Cardiac fibroblast (primary cell): ENCODE measurements around the gene RNF180.

ENCODE experiments used
- DNase-seq, 2 donors: peaks; one replicate each; pipeline versions ENCODE4 v3.0.0 to v3.0.0-alpha.2; 2010; ENCODE audit warnings: low read depth in 2 of 2
- H3K4me3 ChIP-seq, 2 donors: replicated peaks in 1 of 2; 1 replicate in 1 of 2; 2 replicates in 1 of 2; pipeline ENCODE4 v1.5.1; 2011; ENCODE audit warnings: low read depth in 2 of 2, low read length in 2 of 2, mild to moderate bottlenecking in 2 of 2, moderate library complexity in 1 of 2
- TF ChIP-seq, protein P1 (sequence below): IDR thresholded peaks from one replicate; pipeline ENCODE4 v1.5.1; 2011; ENCODE audit warnings: low read depth, mild to moderate bottlenecking, low read length, inconsistent platforms

Gene RNF180

DNA sequence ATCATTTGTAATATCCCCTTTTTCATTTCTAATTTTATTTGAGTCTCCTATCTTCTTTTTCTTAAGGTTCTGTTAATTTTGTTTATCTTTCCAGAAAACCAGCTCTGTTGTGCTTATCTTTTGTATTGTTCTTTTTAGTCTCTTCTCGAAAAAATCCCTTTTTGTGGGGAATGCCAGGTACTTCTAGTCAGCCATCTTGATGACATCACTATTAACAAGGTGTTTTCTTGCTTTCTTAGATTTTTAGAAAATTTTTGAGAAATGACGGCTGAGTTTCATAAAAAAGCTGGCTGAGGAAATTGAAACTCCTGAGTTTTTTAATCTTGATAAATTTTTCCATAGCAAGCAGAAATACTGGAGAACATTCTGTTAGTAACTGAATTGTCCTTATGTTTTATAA is 10.7 kb downstream of the RNF180 start:
- TF ChIP-seq, protein P1, sequence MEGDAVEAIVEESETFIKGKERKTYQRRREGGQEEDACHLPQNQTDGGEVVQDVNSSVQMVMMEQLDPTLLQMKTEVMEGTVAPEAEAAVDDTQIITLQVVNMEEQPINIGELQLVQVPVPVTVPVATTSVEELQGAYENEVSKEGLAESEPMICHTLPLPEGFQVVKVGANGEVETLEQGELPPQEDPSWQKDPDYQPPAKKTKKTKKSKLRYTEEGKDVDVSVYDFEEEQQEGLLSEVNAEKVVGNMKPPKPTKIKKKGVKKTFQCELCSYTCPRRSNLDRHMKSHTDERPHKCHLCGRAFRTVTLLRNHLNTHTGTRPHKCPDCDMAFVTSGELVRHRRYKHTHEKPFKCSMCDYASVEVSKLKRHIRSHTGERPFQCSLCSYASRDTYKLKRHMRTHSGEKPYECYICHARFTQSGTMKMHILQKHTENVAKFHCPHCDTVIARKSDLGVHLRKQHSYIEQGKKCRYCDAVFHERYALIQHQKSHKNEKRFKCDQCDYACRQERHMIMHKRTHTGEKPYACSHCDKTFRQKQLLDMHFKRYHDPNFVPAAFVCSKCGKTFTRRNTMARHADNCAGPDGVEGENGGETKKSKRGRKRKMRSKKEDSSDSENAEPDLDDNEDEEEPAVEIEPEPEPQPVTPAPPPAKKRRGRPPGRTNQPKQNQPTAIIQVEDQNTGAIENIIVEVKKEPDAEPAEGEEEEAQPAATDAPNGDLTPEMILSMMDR = no peak
- H3K4me3 ChIP-seq = no peak overlapping the region
- DNase-seq = no peak

DNA sequence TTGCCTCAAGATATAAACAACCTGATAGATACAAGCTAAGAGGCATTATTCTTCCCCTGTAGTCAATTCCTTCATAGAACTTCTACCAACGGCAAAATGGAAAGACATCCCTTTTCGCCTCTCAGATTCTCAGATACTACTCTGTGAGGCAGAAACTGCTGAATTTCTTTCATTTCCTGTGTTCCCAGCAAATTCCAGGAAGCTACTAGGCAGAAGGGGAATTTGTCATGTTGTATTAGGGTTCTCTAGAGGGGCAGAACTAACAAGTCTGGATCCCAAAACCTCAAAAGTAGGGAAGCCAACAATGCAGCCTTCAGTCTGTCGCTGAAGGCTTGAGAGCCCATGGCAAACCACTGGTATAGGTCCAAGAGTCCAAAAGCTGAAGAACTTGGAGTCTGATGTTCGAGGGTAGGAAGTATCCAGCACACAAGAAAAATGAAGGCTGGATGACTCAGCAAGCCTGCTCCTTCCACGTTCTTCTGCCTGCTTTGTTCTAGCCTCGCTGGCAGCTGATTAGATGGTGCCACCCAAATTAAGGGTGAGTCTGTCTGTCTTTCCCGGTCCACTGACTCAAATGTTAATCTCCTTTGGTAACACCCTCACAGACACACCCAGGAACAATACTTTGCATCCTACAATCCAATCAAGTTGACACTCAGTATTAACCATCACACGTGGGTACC is 15.2 kb downstream of the RNF180 start:
- TF ChIP-seq, protein P1 = no peak
- H3K4me3 ChIP-seq = no peak overlapping the region
- peak; percentile 14 to 44 for DNase-seq

DNA sequence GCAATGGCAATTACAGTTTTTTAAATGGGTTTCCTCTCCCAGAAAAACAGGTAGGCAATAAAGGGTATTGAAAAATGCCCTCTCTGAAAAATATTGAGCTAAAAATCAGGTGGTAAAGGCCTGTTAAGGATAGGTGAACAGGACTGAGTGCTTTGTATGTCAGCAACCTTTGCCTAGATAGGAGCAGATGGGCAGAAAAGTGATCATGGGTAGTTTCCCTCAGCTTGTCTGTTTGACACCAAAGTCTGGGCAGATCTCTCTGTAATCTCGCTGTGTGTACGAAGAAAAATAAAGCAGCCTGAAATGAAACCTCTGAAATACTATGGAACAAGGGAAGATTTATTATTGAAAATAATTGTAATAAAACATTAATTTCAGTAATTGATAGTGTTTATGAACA is 15.8 kb downstream of the RNF180 start:
- no peak overlapping the region for H3K4me3 ChIP-seq
- TF ChIP-seq, protein P1 = no peak
- DNase-seq = no peak

DNA sequence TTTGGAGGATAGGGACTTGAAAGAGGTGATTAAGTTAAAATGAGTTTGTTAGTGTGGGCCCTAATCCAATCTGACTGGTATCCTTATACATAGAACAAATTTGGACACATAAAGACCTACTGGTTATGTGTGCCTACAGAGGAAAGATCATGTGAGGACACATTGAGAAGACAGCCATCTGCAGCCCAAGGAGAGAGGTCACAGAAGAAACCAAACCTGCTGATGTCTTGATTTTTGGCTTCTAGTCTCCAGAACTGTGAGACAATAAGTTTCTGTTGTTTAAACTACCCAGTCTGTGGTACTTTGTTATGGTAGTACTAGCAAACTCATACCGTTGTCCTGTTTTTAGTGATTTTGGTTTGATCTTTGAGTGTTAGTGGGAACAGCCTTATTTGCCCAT is 18.3 kb downstream of the RNF180 start:
- no peak overlapping the region for H3K4me3 ChIP-seq
- TF ChIP-seq, protein P1 = no peak
- DNase-seq = no peak

DNA sequence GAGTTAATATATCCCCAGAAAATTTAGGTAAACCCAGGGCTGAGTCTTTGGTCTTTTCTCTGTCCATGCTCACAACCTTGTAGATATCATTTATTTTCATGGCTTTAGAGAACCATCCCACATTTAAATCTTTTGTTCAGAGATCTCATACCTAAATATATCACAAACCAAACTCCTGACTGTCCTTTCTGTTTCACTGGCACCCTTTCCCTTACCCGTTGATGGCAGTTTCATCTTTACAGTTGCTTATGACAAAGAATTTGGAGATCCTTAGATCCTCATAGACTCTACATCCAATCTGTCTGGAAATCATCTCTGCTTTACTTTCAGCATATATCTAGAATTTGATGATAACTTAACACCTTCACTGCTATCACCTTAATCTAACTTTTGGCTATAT is 19.2 kb downstream of the RNF180 start:
- no peak overlapping the region for H3K4me3 ChIP-seq
- DNase-seq = no peak
- TF ChIP-seq, protein P1 = no peak

DNA sequence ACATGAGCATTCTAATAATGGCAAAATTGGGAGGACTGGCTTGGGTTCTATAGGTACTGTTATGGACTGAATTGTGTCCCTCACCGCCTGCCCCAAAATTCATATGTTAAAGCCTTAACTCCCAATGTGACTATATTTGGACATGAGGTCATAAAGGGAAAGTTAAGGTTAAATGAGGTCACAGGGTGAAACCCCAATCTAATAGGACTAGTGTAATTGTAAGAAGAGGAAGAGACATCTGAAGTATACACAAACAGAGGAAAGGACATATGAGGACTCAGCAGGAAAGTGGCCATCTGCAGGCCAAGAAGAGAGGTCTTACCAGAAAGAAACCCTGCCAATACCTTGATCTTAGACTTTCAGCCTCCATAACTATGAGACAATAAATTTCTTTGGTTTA is 23.1 kb downstream of the RNF180 start:
- TF ChIP-seq, protein P1 = no peak
- H3K4me3 ChIP-seq = no peak overlapping the region
- DNase-seq = no peak

DNA sequence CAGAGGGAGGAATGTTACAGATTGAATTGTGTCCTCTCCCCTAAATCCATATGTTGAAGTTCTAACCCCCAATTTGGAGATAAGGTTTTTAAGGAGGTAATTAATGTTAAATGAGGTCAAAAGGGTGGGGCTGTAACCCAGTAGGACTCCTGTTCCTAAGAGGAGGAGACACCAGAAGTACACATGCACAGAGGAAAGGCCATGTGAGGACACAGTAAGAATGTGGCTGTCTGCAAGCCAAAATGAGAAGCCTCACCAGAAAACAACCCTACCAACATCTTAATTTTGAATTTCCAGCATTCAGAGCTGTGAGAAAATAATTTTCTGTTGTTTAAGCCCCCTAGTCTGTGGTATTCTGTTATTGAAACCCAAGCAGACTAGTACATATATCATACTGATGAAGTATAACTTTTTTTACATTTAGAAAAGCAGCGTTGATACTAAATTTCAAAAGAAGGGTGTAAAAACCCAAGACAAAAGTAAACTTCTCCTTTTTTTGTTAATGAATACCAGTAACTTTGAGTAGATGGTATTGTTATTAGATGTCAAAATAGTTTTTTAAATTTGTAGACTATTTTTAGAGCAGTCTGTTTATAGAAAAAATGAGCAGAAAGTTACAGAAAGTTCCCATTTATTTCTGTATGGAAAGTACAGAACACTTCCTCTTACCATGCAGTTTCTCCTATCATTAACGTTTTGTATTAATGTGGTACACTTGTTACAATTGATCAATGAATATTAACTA is 25.1 kb downstream of the RNF180 start:
- no peak for DNase-seq
- no peak overlapping the region for H3K4me3 ChIP-seq
- TF ChIP-seq, protein P1 = no peak
